ENCODE measurements around the gene MAP3K20. TPM values are rescaled to one million over a fixed set of nuclear protein-coding genes. Genes with fewer than 3 reads are reported as not detected.

The MAP3K20 gene
- total and polyA plus RNA-seq, 2 donors (not counting 3 experiments of a cell fraction or from before 2014, with no cell fraction given): 7.8 to 31.5 TPM

GRCh38 chr2:173184031-173185004 is 108.7 kb downstream of the MAP3K20 start:
- no peak overlapping the region for H3K9ac ChIP-seq (replicated peaks; ENCODE audit: extremely low read depth, insufficient read depth, low read length)
- H4K20me1 ChIP-seq (replicated peaks; ENCODE audit: control insufficient read depth, extremely low read depth, insufficient read depth, low read length): no peaks in the 10 kb centered on the region
- no peaks in the 10 kb centered on the region for H3K9me3 ChIP-seq (replicated peaks; ENCODE audit: control insufficient read depth, insufficient read depth, low read length)
- BruUV-seq (replicated peaks): no TSS peak
- no peaks in the 10 kb centered on the region for H3K27me3 ChIP-seq (ENCODE audit: control insufficient read depth in 2 of 2, insufficient read depth in 2 of 2, low read length in 2 of 2)
- ChIA-PET CTCF (interaction anchor here (1.2 to 1.4 kb wide), 2 partner anchors 11 to 26 kb away, joined by 4 to 7 read pairs; no protein-coding TSS in a partner anchor), POLR2A (no interaction called here)
- intact Hi-C loops (cut with micrococcal nuclease) (no loop called here), dilution Hi-C loops (cut with MboI; ENCODE audit: extremely low pct_ligation_motif_present, low sequenced_read_pairs) (no loop called here)
- no peaks in the 10 kb centered on the region for H3K36me3 ChIP-seq (ENCODE audit: control insufficient read depth in 2 of 2, extremely low read depth in 1 of 2, insufficient read depth in 2 of 2, low read length in 2 of 2)
- peak; percentile 81 for FAIRE-seq
- H3K27ac ChIP-seq (ENCODE audit: insufficient read depth, low read depth, low read length): no peak overlapping the region
- TF ChIP-seq MAX (IDR thresholded peaks at IDR 0.05; ENCODE audit: insufficient read depth, insufficient read length): no peak
- peak; percentile 40 for TF ChIP-seq POLR2AphosphoS5 (IDR thresholded peaks at IDR 0.05; ENCODE audit: insufficient read depth, low read depth, low read length)
- peak; percentile 88 for TF ChIP-seq FOS (IDR thresholded peaks at IDR 0.05; ENCODE audit: borderline replicate concordance, insufficient read depth, low read length)
- H3K79me2 ChIP-seq (ENCODE audit: control insufficient read depth, insufficient read depth, low read length): no peaks in the 10 kb centered on the region
- peaks cover 3% of the 10 kb centered on the region for H3K4me1 ChIP-seq (ENCODE audit: control insufficient read depth, extremely low read depth, insufficient read depth, low read length)
- no peaks in the 10 kb centered on the region for H3K9me1 ChIP-seq (replicated peaks; ENCODE audit: control insufficient read depth, extremely low read depth, insufficient read depth, low read length)
- H2AFZ ChIP-seq (ENCODE audit: low read depth, low read length): no peak overlapping the region
- DNase-seq (ENCODE audit: low read depth, low spot score): peak; percentile 76
- no peak overlapping the region for H3K4me3 ChIP-seq (replicated peaks in 1 of 3; ENCODE audit: insufficient read depth in 1 of 3, low read depth in 1 of 3, low read length in 3 of 3)
- H3K4me2 ChIP-seq (ENCODE audit: insufficient read depth, low read length): no peak overlapping the region

- Histone ChIP-seq H3K9me1 (replicated peaks; ENCODE audit: control insufficient read depth, extremely low read depth, insufficient read depth, low read length) (no peaks in the 10 kb centered on the region), H4K20me1 (replicated peaks; ENCODE audit: control insufficient read depth, extremely low read depth, insufficient read depth, low read length) (no peaks in the 10 kb centered on the region), H3K79me2 (ENCODE audit: control insufficient read depth, insufficient read depth, low read length) (no peaks in the 10 kb centered on the region), H3K9ac (replicated peaks; ENCODE audit: extremely low read depth, insufficient read depth, low read length) (no peak overlapping the region), H3K9me3 (replicated peaks; ENCODE audit: control insufficient read depth, insufficient read depth, low read length) (no peaks in the 10 kb centered on the region), H3K27ac (ENCODE audit: insufficient read depth, low read depth, low read length) (no peak overlapping the region), H3K4me2 (ENCODE audit: insufficient read depth, low read length) (no peak overlapping the region), H3K4me3 (replicated peaks in 1 of 3; ENCODE audit: insufficient read depth in 1 of 3, low read depth in 1 of 3, low read length in 3 of 3) (no peak overlapping the region), H3K4me1 (ENCODE audit: control insufficient read depth, extremely low read depth, insufficient read depth, low read length) (peaks cover 3% of the 10 kb centered on the region), H3K27me3 (ENCODE audit: control insufficient read depth in 2 of 2, insufficient read depth in 2 of 2, low read length in 2 of 2) (no peaks in the 10 kb centered on the region), H3K36me3 (ENCODE audit: control insufficient read depth in 2 of 2, extremely low read depth in 1 of 2, insufficient read depth in 2 of 2, low read length in 2 of 2) (no peaks in the 10 kb centered on the region), H2AFZ (ENCODE audit: low read depth, low read length) (no peak overlapping the region)
- DNase-seq (ENCODE audit: low read depth, low spot score) (no peak), FAIRE-seq (no peak)
- ChIA-PET POLR2A (no interaction called here), CTCF (interaction anchor here (0.7 kb wide), 1 partner anchor 10 kb away, joined by 3 read pairs; no protein-coding TSS in a partner anchor)
- TF ChIP-seq GATA2 (IDR thresholded peaks at IDR 0.05; ENCODE audit: insufficient read depth, insufficient read length, low read depth, low read length) (no peak), CTCF (IDR thresholded peaks at IDR 0.05; ENCODE audit: extremely low read depth in 1 of 2, insufficient read depth in 1 of 2, low read depth in 1 of 2, low read length in 2 of 2) (no peak), FOS (IDR thresholded peaks at IDR 0.05; ENCODE audit: borderline replicate concordance, insufficient read depth, low read length) (no peak), JUN (IDR thresholded peaks at IDR 0.05; ENCODE audit: borderline replicate concordance, insufficient read depth, insufficient read length, low read depth) (no peak), POLR2AphosphoS5 (IDR thresholded peaks at IDR 0.05; ENCODE audit: insufficient read depth, low read depth, low read length) (no peak), MAX (IDR thresholded peaks at IDR 0.05; ENCODE audit: insufficient read depth, insufficient read length) (no peak), EZH2 (IDR thresholded peaks at IDR 0.05; ENCODE audit: borderline replicate concordance, low read depth, low read length, severe bottlenecking) (no peak), MYC (IDR thresholded peaks at IDR 0.05; ENCODE audit: low read depth, low read length) (no peak), POLR2A (IDR thresholded peaks at IDR 0.05; ENCODE audit: low read depth, low read length) (no peak)
- dilution Hi-C loops (cut with MboI; ENCODE audit: extremely low pct_ligation_motif_present, low sequenced_read_pairs): no loop called here
- intact Hi-C loops (cut with micrococcal nuclease): no loop called here
- no TSS peak for BruUV-seq (replicated peaks)
Measured at GRCh38 chr2:173185437-173185836, 109.8 kb downstream of the MAP3K20 start.
